Neuronal stem cell (in vitro differentiated cells): ENCODE data around the gene WDR4.
"Not testable (repeated sequence)": the region's sequence is repeated elsewhere in the genome, so short reads cannot be mapped to it uniquely, and the experiment has no call there.

ENCODE experiments used
- DNase-seq: peaks from one replicate; pipeline ENCODE4 v3.0.0-alpha.2; 2013; ENCODE audit warnings: low spot score
- H2AFZ ChIP-seq: one replicate; pipeline ENCODE4 v1.6.1; 2013; ENCODE audit warnings: mild to moderate bottlenecking, low read length, inconsistent platforms
- H2AK5ac ChIP-seq: 2 replicates; pipeline ENCODE4 v1.6.1; 2013; ENCODE audit warnings: low read depth, mild to moderate bottlenecking, inconsistent platforms, low read length, moderate library complexity, mixed read lengths
- H2BK120ac ChIP-seq: 2 replicates; pipeline ENCODE4 v1.6.1; 2013; ENCODE audit warnings: low read depth, mild to moderate bottlenecking, inconsistent platforms, low read length, moderate library complexity, mixed read lengths
- H2BK12ac ChIP-seq: one replicate; pipeline ENCODE4 v1.6.1; 2013; ENCODE audit warnings: low read length, inconsistent platforms
- H2BK15ac ChIP-seq: 2 replicates; pipeline ENCODE4 v1.6.1; 2013; ENCODE audit warnings: mild to moderate bottlenecking, low read length, inconsistent platforms, mixed read lengths
- H2BK5ac ChIP-seq: one replicate; pipeline ENCODE4 v1.6.1; 2013; ENCODE audit warnings: inconsistent platforms, mild to moderate bottlenecking, low read length, moderate library complexity
- H3K14ac ChIP-seq: one replicate; pipeline ENCODE4 v1.6.1; 2013; ENCODE audit warnings: low read length, inconsistent platforms
- H3K18ac ChIP-seq: 2 replicates; pipeline ENCODE4 v1.6.1; 2013; ENCODE audit warnings: low read length, inconsistent platforms
- H3K23ac ChIP-seq: 2 replicates; pipeline ENCODE4 v1.6.1; 2013; ENCODE audit warnings: low read depth, mild to moderate bottlenecking, mixed read lengths, low read length, inconsistent platforms; ENCODE audit not compliant: poor library complexity
- H3K27ac ChIP-seq: replicated peaks from 3 replicates; pipeline ENCODE4 v1.5.1; 2013; ENCODE audit warnings: low read length, inconsistent platforms
- H3K27me3 ChIP-seq, 3 experiments: 2 replicates each; pipeline ENCODE4 v1.6.1; 2013; ENCODE audit warnings: low read length in 3 of 3, mild to moderate bottlenecking in 2 of 3, inconsistent platforms in 1 of 3, low read depth in 1 of 3, mixed read lengths in 1 of 3, moderate library complexity in 1 of 3; ENCODE audit not compliant: control insufficient read depth in 3 of 3, insufficient read depth in 3 of 3
- H3K36me3 ChIP-seq, 2 donors: replicated peaks in 1 of 2; 2 replicates each; pipeline ENCODE4 v1.6.1; 2013; ENCODE audit warnings: low read length in 2 of 2; ENCODE audit not compliant: control insufficient read depth in 2 of 2, insufficient read depth in 2 of 2
- H3K4ac ChIP-seq: 2 replicates; pipeline ENCODE4 v1.6.1; 2013; ENCODE audit warnings: inconsistent platforms, mild to moderate bottlenecking, low read length, moderate library complexity
- H3K4me1 ChIP-seq, 2 donors: 1 replicate in 1 of 2; 2 replicates in 1 of 2; pipeline ENCODE4 v1.6.1; 2013; ENCODE audit warnings: low read length in 2 of 2, low read depth in 1 of 2; ENCODE audit not compliant: control insufficient read depth in 2 of 2, insufficient read depth in 1 of 2
- H3K4me2 ChIP-seq: one replicate; pipeline ENCODE4 v1.6.1; 2013; ENCODE audit warnings: mild to moderate bottlenecking, low read length, inconsistent platforms; ENCODE audit not compliant: insufficient read depth, poor library complexity, severe bottlenecking
- H3K4me3 ChIP-seq, 2 donors: 2 replicates each; pipeline ENCODE4 v1.5.1; 2013; ENCODE audit warnings: low read length in 2 of 2, mild to moderate bottlenecking in 2 of 2, inconsistent platforms in 1 of 2, moderate library complexity in 1 of 2
- H3K79me1 ChIP-seq: one replicate; pipeline ENCODE4 v1.6.1; 2013; ENCODE audit warnings: low read depth, mild to moderate bottlenecking, inconsistent platforms, low read length, moderate library complexity
- H3K9ac ChIP-seq: one replicate; pipeline ENCODE4 v1.6.1; 2013; ENCODE audit warnings: mild to moderate bottlenecking, low read depth, low read length, inconsistent platforms; ENCODE audit not compliant: poor library complexity
- H3K9me3 ChIP-seq, 2 donors: replicated peaks in 1 of 2; 2 replicates each; pipeline versions ENCODE3 to v1.6.1; 2013; ENCODE audit warnings: low read length in 2 of 2, mild to moderate bottlenecking in 2 of 2, inconsistent platforms in 1 of 2, low read depth in 1 of 2, mixed read lengths in 1 of 2, moderate library complexity in 1 of 2; ENCODE audit not compliant: control insufficient read depth in 2 of 2, insufficient read depth in 1 of 2
- H4K8ac ChIP-seq: one replicate; pipeline ENCODE4 v1.6.1; 2013; ENCODE audit warnings: low read depth, mild to moderate bottlenecking, inconsistent platforms, low read length, moderate library complexity
- H4K91ac ChIP-seq: one replicate; pipeline ENCODE4 v1.6.1; 2013; ENCODE audit warnings: low read length, low read depth, mild to moderate bottlenecking, inconsistent platforms; ENCODE audit not compliant: poor library complexity
- WGBS, 2 donors: extraction: QIAGEN DNeasy Blood & Tissue Kit; methylation state at CpG; one replicate each; pipeline ENCODE4 v1.1.7; 2013; ENCODE audit warnings: missing lambda C conversion rate in 2 of 2, mixed read lengths in 1 of 2; ENCODE audit not compliant: insufficient read length in 2 of 2, insufficient replicate concordance in 1 of 2; ENCODE audit errors: extremely low coverage in 2 of 2; 5-methylcytosine and 5-hydroxymethylcytosine counted together

WDR4 gene

DNA sequence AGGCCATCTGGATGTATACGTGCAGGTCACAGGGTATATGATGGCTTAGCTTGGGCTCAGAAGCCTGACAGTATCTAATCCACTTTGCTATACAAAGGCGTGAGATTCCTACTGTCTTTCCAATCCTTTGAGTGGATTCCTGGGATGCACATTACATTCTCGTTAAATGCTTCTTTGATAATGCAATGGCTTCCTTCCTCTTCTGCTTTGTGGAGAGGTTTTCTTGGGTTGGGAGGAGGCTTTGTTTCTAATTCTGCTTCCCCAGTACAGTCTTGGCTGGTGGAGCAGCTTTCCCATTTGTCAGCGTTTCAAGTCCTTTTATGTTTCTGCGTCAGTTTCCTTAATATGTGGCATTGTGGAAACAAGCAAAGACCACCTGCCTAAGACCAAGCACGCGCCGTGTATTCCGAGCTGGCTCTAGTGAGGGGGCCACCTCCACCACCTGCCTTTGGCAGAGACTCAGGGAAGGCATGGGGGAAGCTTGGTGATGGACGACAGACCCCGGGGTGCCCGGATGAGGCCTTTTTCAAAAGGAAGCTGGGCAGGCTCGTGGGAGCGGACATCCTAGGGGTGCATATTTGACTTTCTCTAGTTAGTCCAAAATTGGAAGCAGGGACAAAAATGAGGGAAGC is 72.7 kb downstream of the WDR4 start:
- H3K36me3 ChIP-seq, result no peaks in the 10 kb centered on the region
- no peak overlapping the region for H3K27ac ChIP-seq
- no peak overlapping the region for H3K9ac ChIP-seq
- H3K18ac ChIP-seq, result peak overlapping the region; percentile 50
- no peak overlapping the region for H4K91ac ChIP-seq
- H2AK5ac ChIP-seq, result no peak overlapping the region
- no peak overlapping the region for H2BK15ac ChIP-seq
- H3K14ac ChIP-seq, result no peak overlapping the region
- H2BK12ac ChIP-seq, result no peak overlapping the region
- H3K23ac ChIP-seq, result no peak overlapping the region
- no peaks in the 10 kb centered on the region for H3K79me1 ChIP-seq
- H3K4ac ChIP-seq, result no peak overlapping the region
- H2BK5ac ChIP-seq, result no peak overlapping the region
- no peaks in the 10 kb centered on the region for H3K9me3 ChIP-seq
- peaks cover 9 to 11% of the 10 kb centered on the region in 2 donors for H3K4me1 ChIP-seq
- H3K4me3 ChIP-seq, result no peak overlapping the region
- no peak overlapping the region for H3K4me2 ChIP-seq
- no peak for DNase-seq
- H2BK120ac ChIP-seq, result no peak overlapping the region
- WGBS, 2 donors, result no CpG with 5 or more reads among the region's 14 CpGs
- no peak overlapping the region for H2AFZ ChIP-seq
- no peaks in the 10 kb centered on the region for H3K27me3 ChIP-seq
- no peak overlapping the region for H4K8ac ChIP-seq

DNA sequence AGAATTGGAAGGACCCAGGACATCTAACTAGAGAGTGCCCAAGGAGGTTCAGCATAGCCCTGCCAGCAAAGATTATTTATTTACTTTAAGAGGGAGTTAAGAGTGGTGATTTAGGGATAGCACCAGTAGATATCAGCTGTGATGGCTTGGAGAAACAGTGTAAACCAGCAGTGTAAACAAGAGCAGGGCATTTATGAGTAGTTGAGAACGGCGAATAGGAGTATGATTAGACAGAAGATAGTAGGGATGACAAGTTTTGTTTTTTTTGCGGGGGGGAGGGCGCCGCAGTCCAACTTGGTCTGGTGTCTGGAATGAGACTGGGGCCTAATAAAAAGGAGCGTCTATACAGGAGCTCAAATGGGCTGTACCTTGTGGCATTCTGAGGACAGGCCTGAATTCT is 77.7 kb downstream of the WDR4 start:
- H2BK15ac ChIP-seq, H2BK5ac ChIP-seq, H3K4ac ChIP-seq, H2AK5ac ChIP-seq, H3K27me3 ChIP-seq, H4K91ac ChIP-seq, H3K4me1 ChIP-seq, H2AFZ ChIP-seq, H3K18ac ChIP-seq, H3K9ac ChIP-seq, H3K23ac ChIP-seq, H2BK120ac ChIP-seq, H3K9me3 ChIP-seq, H3K36me3 ChIP-seq, H3K79me1 ChIP-seq, DNase-seq, H3K4me2 ChIP-seq, H3K14ac ChIP-seq, H4K8ac ChIP-seq, H3K4me3 ChIP-seq, H3K27ac ChIP-seq, H2BK12ac ChIP-seq: not testable (repeated sequence)
- 100% methylated on average over 2 of the region's 6 CpGs; no CpG with 5 or more reads in 1 of the 2 donors for WGBS, 2 donors

DNA sequence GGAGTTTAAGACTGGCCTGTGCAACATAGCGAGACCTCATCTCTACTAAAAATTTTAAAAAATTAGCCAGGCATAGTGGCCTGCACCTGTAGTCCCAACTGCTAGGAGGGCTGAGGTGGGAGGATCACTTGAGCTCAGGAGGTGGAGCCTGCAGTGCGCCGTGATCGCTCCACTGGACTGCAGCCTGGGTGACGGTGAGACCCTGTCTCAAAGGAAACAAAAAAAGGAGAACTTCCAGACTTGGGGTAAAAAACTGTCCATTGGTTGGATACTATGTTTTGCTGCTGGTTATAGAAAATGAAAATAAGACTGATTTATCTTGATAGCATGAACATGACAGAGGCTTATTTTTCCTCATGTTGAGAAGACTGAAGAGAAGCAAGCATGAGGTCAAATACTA is 79.4 kb downstream of the WDR4 start:
- Histone ChIP-seq H2BK120ac (no peak overlapping the region), H3K79me1 (no peaks in the 10 kb centered on the region), H3K9ac (no peak overlapping the region), H3K27ac (no peak overlapping the region), H3K4ac (no peak overlapping the region), H2BK15ac (no peak overlapping the region), H3K14ac (no peak overlapping the region), H2BK5ac (no peak overlapping the region), H4K8ac (no peak overlapping the region), H2BK12ac (no peak overlapping the region), H3K36me3 (no peaks in the 10 kb centered on the region), H3K4me2 (no peak overlapping the region), H2AK5ac (no peak overlapping the region), H3K18ac (no peak overlapping the region), H3K4me1 (no peaks in the 10 kb centered on the region), H3K23ac (no peak overlapping the region), H2AFZ (no peak overlapping the region), H3K27me3 (no peaks in the 10 kb centered on the region), H4K91ac (no peak overlapping the region), H3K4me3 (no peak overlapping the region), H3K9me3 (no peaks in the 10 kb centered on the region)
- no peak for DNase-seq
- WGBS, 2 donors, result no CpG with 5 or more reads among the region's 5 CpGs

DNA sequence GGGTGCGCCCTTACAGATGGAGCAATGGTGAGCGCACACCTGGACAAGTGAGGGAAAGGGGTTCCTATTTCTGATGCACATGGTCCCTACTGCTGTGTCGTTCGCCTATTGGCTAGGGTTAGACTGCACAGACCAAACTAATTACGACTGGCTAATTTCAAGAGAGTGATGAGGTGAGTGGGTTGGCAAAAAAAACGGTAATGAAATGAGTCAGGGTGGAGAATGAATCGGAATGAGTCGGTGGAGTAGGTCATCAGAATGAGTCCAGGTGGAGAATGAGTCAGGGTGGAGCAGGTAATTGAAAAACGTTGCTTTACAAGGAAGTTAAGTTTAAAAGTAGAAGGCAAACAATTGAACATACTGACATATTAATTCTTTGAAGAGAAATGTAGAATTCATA is 79.8 kb downstream of the WDR4 start:
- Histone ChIP-seq H4K8ac (no peak overlapping the region), H3K36me3 (no peaks in the 10 kb centered on the region), H3K79me1 (no peaks in the 10 kb centered on the region), H2BK12ac (no peak overlapping the region), H3K4me2 (no peak overlapping the region), H3K23ac (no peak overlapping the region), H2AK5ac (no peak overlapping the region), H2BK120ac (no peak overlapping the region), H3K4me3 (no peak overlapping the region), H3K4ac (no peak overlapping the region), H3K27me3 (no peaks in the 10 kb centered on the region), H2BK5ac (no peak overlapping the region), H3K9ac (no peak overlapping the region), H2AFZ (no peak overlapping the region), H3K9me3 (no peaks in the 10 kb centered on the region), H3K14ac (no peak overlapping the region), H3K4me1 (no peaks in the 10 kb centered on the region), H3K18ac (no peak overlapping the region), H2BK15ac (no peak overlapping the region), H4K91ac (no peak overlapping the region), H3K27ac (no peak overlapping the region)
- no peak for DNase-seq
- WGBS, 2 donors, result 100% methylated on average over 3 of the region's 9 CpGs; no CpG with 5 or more reads in 1 of the 2 donors
